Heart left ventricle (tissue), 16 donors: Measurements from ENCODE around the gene CRYZL1. TPM values are rescaled to one million over a fixed set of nuclear protein-coding genes. Genes with fewer than 3 reads are reported as not detected.
A peak's percentile ranks its signal among the peaks of the same experiment; 100 is the strongest.

ENCODE experiments used
- ATAC-seq, 4 donors: fragments of 200-7000 bp; cut with Tn5 transposase; one replicate each; pipeline ENCODE4 v1.9.1; 2020 to 2022; ENCODE audit warnings: moderate library complexity in 4 of 4, mild to moderate bottlenecking in 3 of 4, moderate number of reproducible peaks in 1 of 4
- DNase-seq, 5 donors: peaks; one replicate each; pipeline ENCODE4 v3.0.0-alpha.2; 2020
- H3K27ac ChIP-seq, 12 donors: fragments of 200-600 bp; sonication (generic) in 4 of 12; one replicate each; pipeline versions ENCODE4 v1.5.0 to v1.8.0; 2016 to 2022; ENCODE audit warnings: mild to moderate bottlenecking in 2 of 12
- H3K27me3 ChIP-seq, 9 donors: fragments of 200-600 bp; sonication (generic) in 2 of 9; one replicate each; pipeline versions ENCODE4 v1.5.1 to v1.8.0; 2016 to 2022; ENCODE audit warnings: mild to moderate bottlenecking in 3 of 9
- H3K36me3 ChIP-seq, 9 donors: fragments of 200-600 bp; sonication (generic) in 2 of 9; one replicate each; pipeline versions ENCODE4 v1.5.0 to v1.8.0; 2018 to 2022; ENCODE audit warnings: mild to moderate bottlenecking in 2 of 9
- H3K4me1 ChIP-seq, 12 donors: fragments of 200-600 bp; sonication (generic) in 4 of 12; one replicate each; pipeline versions ENCODE4 v1.5.0 to v1.8.0; 2016 to 2022; ENCODE audit warnings: mild to moderate bottlenecking in 3 of 12
- H3K4me3 ChIP-seq, 12 donors: fragments of 200-600 bp; sonication (generic) in 4 of 12; one replicate each; pipeline versions ENCODE4 v1.5.0 to v1.8.0; 2017 to 2022; ENCODE audit warnings: mild to moderate bottlenecking in 9 of 12, moderate library complexity in 4 of 12
- H3K9me3 ChIP-seq, 12 donors: fragments of 200-600 bp; sonication (generic) in 4 of 12; one replicate each; pipeline versions ENCODE4 v1.5.0 to v1.8.0; 2016 to 2022; ENCODE audit warnings: mild to moderate bottlenecking in 1 of 12
- POLR2A ChIP-seq, 2 donors: fragments of 450-650 bp; IDR thresholded peaks; one replicate each; pipeline ENCODE4 v1.6.1; 2017; ENCODE audit warnings: antibody characterized with exemption in 2 of 2, mild to moderate bottlenecking in 2 of 2, moderate library complexity in 2 of 2
- WGBS, 4 donors: extraction: QIAGEN DNeasy Blood & Tissue Kit in 2 of 4; methylation state at CpG; one replicate each; pipeline versions ENCODE4 v1.1.5 to v1.1.7; 2013 to 2018; 5-methylcytosine and 5-hydroxymethylcytosine counted together
- intact Hi-C, 10 donors: fragments of 100-400 bp; cut with DNase I; formaldehyde crosslinking; loops; one replicate each; pipeline versions ENCODE4 v1.11.1 to v1.14.2; 2022
- long read RNA-seq, 3 donors: library from polyadenylated mRNA; unstranded; transcript quantifications; one replicate each; pipeline ENCODE4 v2.0.0, GENCODE V29; 2020 to 2021
- polyA plus RNA-seq, 2 donors: library from polyadenylated mRNA; stranded (reverse); fragments of 200-250 nt; gene quantifications; one replicate each; pipeline ENCODE4 v1.2.3, GENCODE V29; 2013
- total RNA-seq, 9 donors: library from RNA; depleted of rRNA in 2 of 9; stranded (reverse); fragments of >200 nt in 2 of 9; fragmentation: NEBNext Ultra II Directional in 3 of 9; extraction: Animal tissue kit (Norgen Biotek cat#: 25700) in 3 of 9; gene quantifications; one replicate each; pipeline versions ENCODE4 v1.1.0 to v1.2.4, GENCODE V29; 2016 to 2023
- TF ChIP-seq, protein P1 (sequence below), 12 donors: fragments of 200-600 bp; sonication (generic) in 4 of 12; IDR thresholded peaks; one replicate each; pipeline versions ENCODE4 v1.5.0 to v1.8.0; 2018 to 2022; ENCODE audit warnings: antibody characterized with exemption in 12 of 12, mild to moderate bottlenecking in 5 of 12
- donor health status: ischemic (EF 13 %, LVEDD 7.1; RV severe dilation, severe dysfunction).
- donor health status: healthy with polysubstance abuse.
- donor health status: DM: no; HTN: yes; CAD: no.
- donor health status: DM: no; HTN: no; CAD: no.
- donor health status: ischemic (EF 25% LVEDD 6.9; RV normal size, moderate dysfunction).
- donor health status: ischemic (EF 25% LVEDD 5.7; RV mildly dilated, moderate dysfunction).
- donor health status: healthy.
- donor health status: DM: yes; HTN: yes; CAD: no.
- donor health status: ischemic (EF 35%, LVEDD 5.7; RV mildly dilated, moderate dysfunction).
- donor health status: nonischemic (EF 11% LVEDD 7.7; RV severe dilation, severe dysfunction).
- donor health status: DM: yes; HTN: yes; CAD: no.
- donor health status: PGD.
- donor health status: ischemic (EF 29% LVEDD 5.4; RV normal size, mild dysfunction).
- donor health status: nonischemic (EF 23%, LVEDD 6.1; RV moderate dilation, normal function).

Gene CRYZL1
- total RNA-seq (10 to 100 TPM; 15.2 to 33.8 (median 25.3) TPM), polyA plus RNA-seq (10 to 100 TPM; 17.0 to 17.7 TPM)
- long read RNA-seq, donor 1, transcript CRYZL1-204 (13 exons, 1,617 nt) = major isoform, 13 of 27 reads
- long read RNA-seq, donor 1, partial matches to known transcripts = 0 of 27 reads
- long read RNA-seq, donor 1, other reads (novel, unspliced or antisense) = 10 of 27 reads
- long read RNA-seq, donor 2, transcript CRYZL1-204 (13 exons, 1,617 nt) = major isoform, 73 of 146 reads
- long read RNA-seq, donor 2, transcript CRYZL1-203 (13 exons, 1,482 nt) = minor isoform, 6 of 146 reads
- long read RNA-seq, donor 2, transcript CRYZL1-202 (13 exons, 2,224 nt) = minor isoform, 7 of 146 reads
- long read RNA-seq, donor 2, partial matches to known transcripts = 2 of 146 reads
- long read RNA-seq, donor 2, other reads (novel, unspliced or antisense) = 57 of 146 reads
- long read RNA-seq, donor 3, transcript CRYZL1-204 (13 exons, 1,617 nt) = major isoform, 8 of 13 reads
- long read RNA-seq, donor 3, partial matches to known transcripts = 0 of 13 reads
- long read RNA-seq, donor 3, other reads (novel, unspliced or antisense) = 4 of 13 reads

DNA sequence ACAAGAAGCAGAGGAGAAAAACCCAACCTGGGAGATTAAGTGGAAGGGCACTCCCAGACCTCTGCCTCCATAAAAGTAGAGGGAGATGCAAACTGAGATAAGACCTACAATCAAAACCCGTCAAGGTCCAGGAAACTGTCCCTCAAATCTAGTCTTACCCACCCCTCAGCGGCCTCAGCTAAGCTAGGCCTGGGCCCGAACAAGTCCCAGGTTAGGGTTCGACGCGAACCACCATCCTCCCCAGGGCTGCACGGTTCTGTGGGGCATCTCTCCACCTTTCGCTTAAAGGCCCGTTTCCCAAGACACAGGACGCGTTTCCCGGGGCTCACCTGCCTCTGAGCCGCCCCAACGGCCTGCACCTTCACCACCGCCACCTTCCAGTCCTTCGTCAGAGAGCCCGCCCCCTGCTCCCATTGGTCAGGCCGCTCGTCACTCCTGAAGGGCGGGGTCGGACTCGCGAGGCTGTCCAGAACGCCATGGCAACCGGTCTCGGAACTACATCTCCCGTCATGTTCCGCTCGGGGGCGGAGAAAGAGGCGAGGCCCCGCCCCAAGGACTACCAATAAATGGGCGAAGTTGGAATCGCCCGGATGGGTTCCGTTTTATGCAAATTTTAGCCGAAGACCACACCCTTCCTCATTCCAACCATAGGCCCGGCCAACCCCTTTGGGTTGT is at the start of gene CRYZL1:
Gene CRYZL1 (minus strand): TSS at position 390 of the 675 bp plus-strand sequence. CDS start 10,190 bp downstream, outside the sequence.
- ATAC-seq (peak; percentile 89 to 94 (median 92)), DNase-seq (peak; percentile 100)
- TF ChIP-seq, protein P1, sequence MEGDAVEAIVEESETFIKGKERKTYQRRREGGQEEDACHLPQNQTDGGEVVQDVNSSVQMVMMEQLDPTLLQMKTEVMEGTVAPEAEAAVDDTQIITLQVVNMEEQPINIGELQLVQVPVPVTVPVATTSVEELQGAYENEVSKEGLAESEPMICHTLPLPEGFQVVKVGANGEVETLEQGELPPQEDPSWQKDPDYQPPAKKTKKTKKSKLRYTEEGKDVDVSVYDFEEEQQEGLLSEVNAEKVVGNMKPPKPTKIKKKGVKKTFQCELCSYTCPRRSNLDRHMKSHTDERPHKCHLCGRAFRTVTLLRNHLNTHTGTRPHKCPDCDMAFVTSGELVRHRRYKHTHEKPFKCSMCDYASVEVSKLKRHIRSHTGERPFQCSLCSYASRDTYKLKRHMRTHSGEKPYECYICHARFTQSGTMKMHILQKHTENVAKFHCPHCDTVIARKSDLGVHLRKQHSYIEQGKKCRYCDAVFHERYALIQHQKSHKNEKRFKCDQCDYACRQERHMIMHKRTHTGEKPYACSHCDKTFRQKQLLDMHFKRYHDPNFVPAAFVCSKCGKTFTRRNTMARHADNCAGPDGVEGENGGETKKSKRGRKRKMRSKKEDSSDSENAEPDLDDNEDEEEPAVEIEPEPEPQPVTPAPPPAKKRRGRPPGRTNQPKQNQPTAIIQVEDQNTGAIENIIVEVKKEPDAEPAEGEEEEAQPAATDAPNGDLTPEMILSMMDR (IDR thresholded peaks at IDR 0.05) = no peak
- peak in 1 of 2 donors; percentile 60 for TF ChIP-seq POLR2A (IDR thresholded peaks at IDR 0.05)
- WGBS, 4 donors = 0 to 1% (median 0%) methylated on average over 11 to 38 of the region's 38 CpGs
- intact Hi-C loops = loop anchor here in 9 of 10 donors (5.0 to 10.0 kb wide), 11 partner anchors 46 to 256 kb away; no protein-coding TSS in a partner anchor
- peaks cover 0 to 4% (median 0%) of the 10 kb centered on the region in 9 donors for H3K36me3 ChIP-seq
- H3K9me3 ChIP-seq = no peaks in the 10 kb centered on the region
- H3K4me3 ChIP-seq = peak within 1 kb of the TSS; percentile 71 to 93 (median 89)
- no peaks in the 10 kb centered on the region for H3K27me3 ChIP-seq
- H3K4me1 ChIP-seq = peaks cover 0 to 41% (median 20%) of the 10 kb centered on the region in 12 donors
- peak within 1 kb of the TSS; percentile 59 to 97 (median 88) for H3K27ac ChIP-seq

DNA sequence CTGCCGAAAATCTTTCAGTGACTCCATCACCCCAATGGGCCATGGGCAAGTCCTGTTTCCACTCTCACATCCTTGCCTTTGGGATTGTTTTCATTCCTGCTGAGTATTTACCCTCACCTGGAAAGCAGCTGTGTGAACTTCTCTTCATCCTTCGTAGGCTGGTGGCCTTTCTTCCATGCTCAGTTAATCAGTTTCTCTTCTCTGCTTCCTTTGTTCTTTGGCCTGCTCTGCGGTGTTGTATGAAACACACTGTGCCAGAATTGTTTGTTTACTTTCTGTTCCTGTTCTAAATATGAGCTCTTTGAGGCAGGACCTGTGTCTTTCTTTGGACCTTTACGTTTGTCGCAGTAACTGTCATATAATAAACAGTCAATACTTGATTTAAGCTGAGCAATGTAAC is 49.3 kb upstream of the CRYZL1 start:
- no peak overlapping the region for H3K4me3 ChIP-seq
- TF ChIP-seq POLR2A (IDR thresholded peaks at IDR 0.05) = no peak
- TF ChIP-seq, protein P1 (IDR thresholded peaks at IDR 0.05) = no peak
- H3K27ac ChIP-seq = no peak overlapping the region
- intact Hi-C loops = loop anchor here in 1 of 10 donors (10.0 kb wide), 1 partner anchor 46 kb away; the partner anchor contains the start of genes CRYZL1 and ITSN1
- no peaks in the 10 kb centered on the region for H3K36me3 ChIP-seq
- no peaks in the 10 kb centered on the region for H3K27me3 ChIP-seq
- no peak for ATAC-seq
- H3K4me1 ChIP-seq = peaks cover 0 to 54% (median 27%) of the 10 kb centered on the region in 12 donors
- H3K9me3 ChIP-seq = no peaks in the 10 kb centered on the region
- 89 to 90% (median 90%) methylated on average over 5 of the region's 5 CpGs for WGBS, 4 donors
- no peak for DNase-seq

DNA sequence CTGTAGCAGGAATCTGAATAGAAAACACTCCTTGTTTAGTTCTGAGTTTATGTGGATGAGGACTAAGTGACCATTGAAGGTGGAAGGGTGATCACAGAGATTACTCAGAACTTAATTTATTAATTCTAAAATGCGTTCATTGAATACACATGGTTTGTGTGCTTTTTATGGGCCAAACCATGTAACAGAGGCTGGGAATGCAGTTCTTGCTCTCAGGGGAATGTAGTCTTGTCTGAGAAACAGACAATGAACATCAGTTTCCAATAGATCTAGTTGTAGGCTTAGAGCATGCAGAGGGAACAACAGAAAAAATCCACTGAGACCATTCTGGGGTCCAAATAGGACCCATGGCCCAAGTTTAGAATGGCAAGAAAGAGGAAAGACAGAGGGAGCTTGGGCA is 46.8 kb upstream of the CRYZL1 start:
- Histone ChIP-seq H3K36me3 (no peaks in the 10 kb centered on the region), H3K4me1 (peaks cover 0 to 74% (median 47%) of the 10 kb centered on the region in 12 donors), H3K4me3 (no peak overlapping the region), H3K27ac (peak overlapping the region in 1 of 12 donors; percentile 6), H3K9me3 (no peaks in the 10 kb centered on the region), H3K27me3 (no peaks in the 10 kb centered on the region)
- intact Hi-C loops = loop anchor here in 1 of 10 donors (5.0 kb wide), 1 partner anchor 46 kb away; the partner anchor contains the start of genes CRYZL1 and ITSN1
- WGBS, 4 donors = 64 to 72% (median 66%) methylated on average over 1 of the region's 1 CpG
- DNase-seq = no peak
- TF ChIP-seq, protein P1 (IDR thresholded peaks at IDR 0.05) = no peak
- TF ChIP-seq POLR2A (IDR thresholded peaks at IDR 0.05) = no peak
- ATAC-seq = peak in 2 of 4 donors; percentile 10 to 52
